T-helper 2 cell (primary cell): Measurements from ENCODE around the gene CDIP1.

Experiments
- DNase-seq, 5 experiments: peaks; one replicate each; pipeline versions ENCODE4 v3.0.0 to v3.0.0-alpha.2; 2012 to 2022

Gene CDIP1

GRCh38 chr16:4513086-4513860, 25.3 kb downstream of the CDIP1 start:
- no peak for DNase-seq

DNA sequence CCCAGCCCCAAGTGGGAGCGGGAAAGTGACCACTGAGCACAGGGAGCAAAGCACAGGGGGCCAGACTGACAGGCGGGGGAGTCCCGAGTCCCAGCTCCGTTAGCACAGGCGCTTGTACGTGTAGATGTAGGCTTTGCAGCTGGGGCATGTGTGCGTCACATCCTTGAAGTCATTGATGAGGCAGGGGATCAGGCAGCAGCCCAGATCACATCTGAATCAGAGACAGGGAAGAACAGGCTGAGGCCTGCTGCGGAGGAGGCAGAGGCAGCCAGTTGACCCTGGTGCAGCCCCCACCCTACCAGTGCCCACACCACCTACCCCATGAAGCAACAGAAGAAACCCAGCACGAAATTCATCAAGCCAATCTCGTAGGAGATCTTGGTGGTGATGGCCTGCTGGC, 26.1 kb downstream of the CDIP1 start:
- DNase-seq = no peak

- no peak for DNase-seq
Observed at GRCh38 chr16:4511441-4512082, 27.0 kb downstream of the CDIP1 start.

- no peak for DNase-seq
Observed at GRCh38 chr16:4510747-4511426, 27.7 kb downstream of the CDIP1 start.

DNA sequence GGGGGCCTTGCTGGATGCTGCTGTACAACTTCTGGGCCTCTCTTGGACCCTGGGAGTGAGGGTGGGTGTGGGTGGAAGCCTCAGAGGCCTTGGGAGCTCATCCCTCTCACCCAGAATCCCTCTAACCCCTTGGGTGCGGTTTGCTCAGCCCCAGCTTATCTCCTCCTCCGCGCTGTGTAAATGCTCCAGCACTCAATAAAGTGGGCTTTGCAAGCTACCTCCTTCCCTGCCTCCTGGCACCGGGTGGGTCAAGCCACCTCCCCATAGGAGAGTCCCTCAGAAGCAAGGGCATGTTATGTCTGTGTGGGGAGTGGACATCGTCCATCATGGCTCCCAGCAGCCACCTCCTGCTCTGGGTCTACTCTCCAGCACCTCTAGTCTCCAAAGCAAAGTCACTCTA, 28.4 kb downstream of the CDIP1 start:
- no peak for DNase-seq

DNA sequence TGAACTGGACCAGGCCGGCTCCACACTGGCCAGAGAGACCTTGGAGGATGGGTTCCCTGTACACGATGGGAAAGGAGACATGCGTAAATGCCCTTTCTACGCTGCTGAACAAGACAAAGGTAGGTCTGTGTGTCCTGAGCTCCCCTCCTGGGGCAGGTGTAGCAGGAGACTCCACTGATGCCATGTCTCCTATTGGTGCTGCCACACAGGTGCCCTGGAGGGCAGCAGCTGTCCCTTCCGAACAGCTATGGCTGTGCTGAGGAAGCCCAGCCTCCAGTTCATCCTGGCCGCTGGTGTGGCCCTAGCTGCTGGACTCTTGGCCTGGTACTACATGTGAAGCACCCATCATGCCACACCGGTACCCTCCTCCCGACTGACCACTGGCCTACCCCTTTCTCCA, 29.2 kb downstream of the CDIP1 start:
- no peak for DNase-seq

DNA sequence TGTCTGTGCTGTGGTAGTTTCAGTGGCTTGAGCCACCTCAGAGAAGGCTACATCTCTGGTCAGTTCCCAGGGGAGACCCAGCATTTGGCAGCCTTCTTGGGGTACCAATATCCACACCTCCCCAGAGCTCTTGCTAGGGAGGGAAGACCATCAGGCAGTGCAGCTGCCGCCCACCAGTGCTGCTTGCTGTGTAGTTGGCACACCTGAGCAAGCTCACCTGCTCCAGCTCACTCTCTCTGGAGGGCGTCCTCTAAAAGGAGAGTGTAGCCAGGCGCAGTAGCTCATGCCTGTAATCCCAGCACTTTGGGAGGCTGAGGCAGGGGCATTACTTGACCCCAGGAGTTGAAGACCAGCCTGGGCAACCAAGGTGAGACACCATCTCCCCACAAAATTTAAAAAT, 29.8 kb downstream of the CDIP1 start:
- no peak for DNase-seq

DNA sequence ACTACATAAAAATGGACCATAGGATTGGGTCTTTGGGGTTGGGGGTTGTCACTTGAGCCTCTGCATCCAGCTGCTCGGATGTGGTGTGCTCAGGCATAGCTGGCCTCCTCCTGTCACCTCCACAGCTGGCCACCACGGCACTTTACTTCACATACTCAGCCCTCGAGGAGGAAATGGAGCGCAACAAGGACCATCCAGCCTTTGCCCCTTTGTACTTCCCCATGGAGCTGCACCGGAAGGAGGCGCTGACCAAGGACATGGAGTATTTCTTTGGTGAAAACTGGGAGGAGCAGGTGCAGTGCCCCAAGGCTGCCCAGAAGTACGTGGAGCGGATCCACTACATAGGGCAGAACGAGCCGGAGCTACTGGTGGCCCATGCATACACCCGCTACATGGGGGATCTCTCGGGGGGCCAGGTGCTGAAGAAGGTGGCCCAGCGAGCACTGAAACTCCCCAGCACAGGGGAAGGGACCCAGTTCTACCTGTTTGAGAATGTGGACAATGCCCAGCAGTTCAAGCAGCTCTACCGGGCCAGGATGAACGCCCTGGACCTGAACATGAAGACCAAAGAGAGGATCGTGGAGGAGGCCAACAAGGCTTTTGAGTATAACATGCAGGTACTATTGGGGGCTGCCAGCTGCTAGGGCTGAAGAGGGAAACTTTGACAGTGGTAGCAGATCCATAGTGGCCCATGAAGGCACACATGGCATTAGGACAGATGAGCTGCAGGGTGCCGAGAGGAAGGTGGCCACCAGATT, 30.8 kb downstream of the CDIP1 start:
- DNase-seq = no peak

- peak in 4 of 5 experiments; percentile 15 to 84 (median 42) for DNase-seq
Observed at GRCh38 chr16:4506450-4506849, 32.1 kb downstream of the CDIP1 start.

GRCh38 chr16:4505356-4506147, 33.0 kb downstream of the CDIP1 start:
- peak; percentile 23 to 94 (median 65) for DNase-seq

DNA sequence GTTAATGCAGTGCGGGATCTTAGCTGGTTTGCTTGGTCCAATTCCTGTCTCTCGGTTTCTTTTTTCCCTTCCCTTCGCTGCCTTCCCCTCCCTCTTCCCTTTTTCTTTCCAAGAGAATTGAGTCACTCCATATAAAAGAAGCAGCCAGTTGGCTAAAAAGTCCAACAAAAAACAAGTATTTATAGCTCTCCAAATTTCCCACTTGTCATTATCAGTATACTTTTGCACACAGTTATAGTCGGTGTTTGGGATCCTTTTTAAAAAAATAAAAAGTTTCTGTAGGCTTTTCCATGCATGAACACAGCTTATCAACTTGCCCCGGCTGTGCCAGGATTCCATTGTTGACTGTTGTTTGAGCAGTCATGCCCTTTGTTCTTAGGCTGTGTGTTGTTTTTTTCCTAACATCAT, 37.5 kb downstream of the CDIP1 start:
- no peak for DNase-seq

DNA sequence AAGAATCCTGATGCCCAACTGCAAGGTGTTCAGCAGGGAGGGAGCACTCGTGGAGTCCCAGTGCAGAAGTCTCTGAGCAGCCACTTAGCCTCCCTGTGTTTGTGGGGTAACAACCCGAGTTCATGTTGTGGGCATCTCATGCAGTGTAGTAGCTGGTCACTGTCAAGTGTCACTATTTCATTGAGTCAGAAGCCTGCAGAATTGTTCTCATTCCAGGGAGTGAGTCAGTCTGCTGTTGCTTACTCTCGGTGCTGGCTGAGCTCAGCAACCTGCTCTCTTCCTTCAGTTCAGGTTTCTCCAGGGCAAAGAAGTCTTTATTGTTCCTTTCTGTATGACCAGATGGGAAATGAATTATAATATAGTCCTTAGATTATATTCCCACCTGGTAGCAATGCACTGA, 38.3 kb downstream of the CDIP1 start:
- no peak for DNase-seq

DNA sequence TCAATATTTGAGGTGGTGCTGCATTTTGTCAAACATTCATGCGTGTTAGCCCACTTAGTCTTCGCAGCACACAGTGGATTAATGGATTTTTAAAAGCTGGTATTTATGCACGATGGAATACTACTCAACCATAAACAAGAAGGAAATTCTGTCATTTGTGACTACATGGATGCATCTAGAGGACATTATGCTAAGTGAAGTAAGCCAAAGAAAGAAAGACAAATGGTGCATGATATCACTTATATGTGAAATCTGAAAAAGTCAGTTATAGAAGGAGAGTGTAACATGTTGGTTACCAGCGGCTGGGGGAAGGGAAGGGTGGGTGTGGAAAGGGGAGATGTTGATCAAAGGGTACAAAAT, 39.4 kb downstream of the CDIP1 start:
- DNase-seq = no peak

- DNase-seq = no peak
Observed at GRCh38 chr16:4498546-4499195, 39.9 kb downstream of the CDIP1 start.

- no peak for DNase-seq
Observed at GRCh38 chr16:4496305-4496704, 42.3 kb downstream of the CDIP1 start.

DNA sequence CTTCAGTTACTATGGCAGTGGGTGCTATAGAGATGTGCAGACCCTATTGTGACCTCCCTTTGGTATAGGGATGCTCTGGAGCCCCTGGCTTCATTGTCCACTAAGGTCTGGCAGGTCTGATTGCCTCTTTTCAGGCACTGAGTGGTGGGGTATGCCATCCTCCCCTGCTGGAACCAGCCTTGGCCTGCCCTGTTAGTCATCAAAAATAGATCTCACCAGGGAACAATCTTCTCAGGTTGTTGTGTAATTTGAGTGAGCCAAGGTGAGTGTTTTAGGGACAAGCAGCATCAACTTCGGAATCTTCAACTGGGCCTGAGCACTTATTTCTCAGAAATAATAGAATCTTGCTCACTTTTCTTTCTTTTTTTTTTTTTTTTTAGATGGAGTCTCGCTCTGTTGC, 42.8 kb downstream of the CDIP1 start:
- DNase-seq = no peak

DNA sequence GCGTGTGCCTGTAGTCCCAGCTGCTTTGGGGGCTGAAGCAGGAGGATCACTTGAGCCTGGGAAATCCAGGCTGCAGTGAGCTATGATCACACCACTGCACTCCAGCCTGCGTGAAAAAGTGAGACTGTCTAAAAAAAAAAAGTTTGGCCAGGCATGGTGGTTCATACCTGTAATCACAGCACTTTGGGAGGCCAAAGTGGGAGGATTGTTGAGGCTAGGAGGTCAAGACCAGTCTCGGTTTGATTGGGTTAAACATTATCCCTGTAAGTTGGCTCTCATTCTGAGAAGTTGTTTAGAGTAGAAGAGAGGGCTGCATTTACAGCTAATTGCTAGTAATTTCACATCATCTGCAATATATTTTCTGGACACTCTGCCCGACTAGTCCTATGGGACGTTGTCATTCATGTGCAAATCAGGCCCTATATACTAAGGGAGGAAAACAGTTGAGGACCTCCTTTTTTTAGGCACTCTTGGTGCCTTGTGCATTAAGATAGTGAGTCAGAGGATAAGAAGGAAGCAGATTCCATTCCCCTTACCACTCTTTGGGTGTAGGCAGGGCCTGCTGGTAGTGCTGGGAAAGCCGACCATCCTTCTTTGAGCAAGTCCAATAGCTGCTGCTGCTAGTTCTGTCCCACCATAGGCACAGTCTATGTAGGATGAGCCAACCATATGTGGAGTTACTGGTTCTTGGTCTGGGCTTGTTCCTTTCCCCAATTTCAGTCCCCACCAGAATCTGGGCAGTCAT, 43.7 kb downstream of the CDIP1 start:
- no peak for DNase-seq

DNA sequence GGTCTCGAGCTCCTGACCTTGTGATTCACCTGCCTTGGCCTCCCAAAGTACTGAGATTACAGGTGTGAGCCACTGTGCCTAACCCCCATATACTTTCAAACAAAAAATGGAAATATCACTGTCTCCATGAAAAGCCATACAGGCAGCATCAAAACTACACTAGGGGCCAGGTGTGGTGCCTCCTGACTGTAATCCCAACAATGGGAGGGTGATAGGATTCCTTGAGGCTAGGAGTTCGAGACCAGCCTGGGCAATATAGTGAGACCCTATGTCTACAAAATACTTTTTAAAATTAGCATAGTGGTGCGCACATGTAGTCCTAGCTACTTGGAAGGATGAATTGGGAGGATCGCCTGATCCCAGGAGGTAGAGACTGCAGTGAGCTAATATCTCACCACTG, 46.7 kb downstream of the CDIP1 start:
- no peak for DNase-seq

- DNase-seq = no peak
Observed at GRCh38 chr16:4489030-4489429, 49.5 kb downstream of the CDIP1 start.

DNA sequence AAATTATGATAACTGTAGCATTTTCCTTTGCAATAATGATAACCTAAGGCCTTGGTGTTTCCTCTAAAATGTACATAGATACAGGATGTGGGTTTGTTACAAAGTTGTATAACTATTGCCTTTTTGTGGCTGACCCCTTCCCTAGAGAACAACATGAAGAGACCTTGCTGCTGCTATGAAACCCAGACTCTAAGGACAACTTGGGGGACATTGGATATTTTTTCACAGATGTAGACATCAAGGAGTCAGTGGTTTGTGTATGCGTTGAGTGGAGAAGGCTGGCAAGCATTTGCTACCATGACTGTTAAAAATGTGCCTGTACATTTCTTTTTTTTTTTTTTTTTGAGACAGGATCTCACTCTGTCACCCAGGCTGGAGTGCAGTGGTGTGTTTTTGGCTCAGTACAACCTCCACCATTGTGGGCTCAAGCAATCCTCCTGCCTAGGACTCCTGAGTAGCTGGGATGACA, 50.0 kb downstream of the CDIP1 start:
- DNase-seq = peak in 2 of 5 experiments; percentile 68 to 84

DNA sequence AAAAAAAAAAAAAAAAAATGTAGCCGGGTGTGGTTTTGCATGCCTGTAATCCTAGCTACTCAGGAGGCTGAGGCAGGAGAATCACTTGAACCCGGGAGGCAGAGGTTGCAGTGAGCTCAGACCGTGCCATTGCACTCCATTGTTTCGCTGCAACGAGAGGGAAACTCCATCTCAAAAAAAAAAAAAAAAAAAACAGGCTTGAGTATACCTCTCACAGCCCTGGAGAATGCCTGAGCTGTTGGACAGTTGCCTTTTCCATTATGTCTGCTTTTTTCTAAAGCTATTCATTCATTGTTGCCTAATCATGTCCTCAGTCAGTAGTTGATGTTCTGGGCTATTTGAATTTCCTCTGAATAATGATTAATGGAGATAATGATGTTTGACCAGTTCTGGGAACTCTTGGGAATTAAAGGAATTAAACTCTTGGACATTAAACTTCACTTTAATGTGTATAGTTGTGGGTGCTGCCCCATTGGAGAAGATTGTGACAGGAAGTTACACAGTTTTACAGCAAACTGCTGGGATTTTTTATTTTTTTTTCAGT, 50.5 kb downstream of the CDIP1 start:
- DNase-seq = peak in 1 of 5 experiments; percentile 13
